Natural killer cell treated with Interleukin-12 subunit alpha and Interleukin-12 subunit beta and Interleukin-15 and Interleukin-18, amount 100 ng/mL, for 72 hours (primary cell): ENCODE results near the gene SYNGR1. TPM values are rescaled to one million over a fixed set of nuclear protein-coding genes. Genes with fewer than 3 reads are reported as not detected.

Experiments
- ATAC-seq, 2 donors: fragments of 150-1000 bp; cut with Tn5 transposase in 1 of 2; sonication (Bioruptor Pico), chemical (Tn5 transposase) in 1 of 2; 2 replicates each; pipeline ENCODE4 v1.10.0; 2021
- DNase-seq: peaks from one replicate; pipeline ENCODE4 v3.0.0; 2022; ENCODE audit warnings: low spot score
- H3K27ac Mint-ChIP-seq, 2 donors: 1 replicate in 1 of 2; 2 replicates in 1 of 2; pipeline ENCODE4 v1.8.0; 2022; ENCODE audit warnings: mixed read lengths in 2 of 2, mild to moderate bottlenecking in 1 of 2, moderate library complexity in 1 of 2
- H3K27me3 Mint-ChIP-seq, 2 donors: 1 replicate in 1 of 2; 2 replicates in 1 of 2; pipeline ENCODE4 v1.8.0; 2022; ENCODE audit warnings: mixed read lengths in 2 of 2
- H3K36me3 Mint-ChIP-seq: one replicate; pipeline ENCODE4 v1.8.0; 2022; ENCODE audit warnings: mixed read lengths
- H3K4me1 Mint-ChIP-seq, 2 donors: 1 replicate in 1 of 2; 2 replicates in 1 of 2; pipeline ENCODE4 v1.8.0; 2022; ENCODE audit warnings: low read depth in 2 of 2, mixed read lengths in 2 of 2, mild to moderate bottlenecking in 1 of 2
- H3K4me3 Mint-ChIP-seq: one replicate; pipeline ENCODE4 v1.8.0; 2022; ENCODE audit warnings: mixed read lengths
- H3K9me3 Mint-ChIP-seq: 2 replicates; pipeline ENCODE4 v1.8.0; 2022; ENCODE audit warnings: mixed read lengths
- total RNA-seq, 2 donors: library from RNA; stranded (reverse); gene quantifications; one replicate each; pipeline ENCODE4 v1.2.3, GENCODE V29; 2022

SYNGR1 gene, protein sequence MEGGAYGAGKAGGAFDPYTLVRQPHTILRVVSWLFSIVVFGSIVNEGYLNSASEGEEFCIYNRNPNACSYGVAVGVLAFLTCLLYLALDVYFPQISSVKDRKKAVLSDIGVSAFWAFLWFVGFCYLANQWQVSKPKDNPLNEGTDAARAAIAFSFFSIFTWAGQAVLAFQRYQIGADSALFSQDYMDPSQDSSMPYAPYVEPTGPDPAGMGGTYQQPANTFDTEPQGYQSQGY
- total RNA-seq = 1 to 10 TPM; 1.1 to 2.0 TPM

DNA sequence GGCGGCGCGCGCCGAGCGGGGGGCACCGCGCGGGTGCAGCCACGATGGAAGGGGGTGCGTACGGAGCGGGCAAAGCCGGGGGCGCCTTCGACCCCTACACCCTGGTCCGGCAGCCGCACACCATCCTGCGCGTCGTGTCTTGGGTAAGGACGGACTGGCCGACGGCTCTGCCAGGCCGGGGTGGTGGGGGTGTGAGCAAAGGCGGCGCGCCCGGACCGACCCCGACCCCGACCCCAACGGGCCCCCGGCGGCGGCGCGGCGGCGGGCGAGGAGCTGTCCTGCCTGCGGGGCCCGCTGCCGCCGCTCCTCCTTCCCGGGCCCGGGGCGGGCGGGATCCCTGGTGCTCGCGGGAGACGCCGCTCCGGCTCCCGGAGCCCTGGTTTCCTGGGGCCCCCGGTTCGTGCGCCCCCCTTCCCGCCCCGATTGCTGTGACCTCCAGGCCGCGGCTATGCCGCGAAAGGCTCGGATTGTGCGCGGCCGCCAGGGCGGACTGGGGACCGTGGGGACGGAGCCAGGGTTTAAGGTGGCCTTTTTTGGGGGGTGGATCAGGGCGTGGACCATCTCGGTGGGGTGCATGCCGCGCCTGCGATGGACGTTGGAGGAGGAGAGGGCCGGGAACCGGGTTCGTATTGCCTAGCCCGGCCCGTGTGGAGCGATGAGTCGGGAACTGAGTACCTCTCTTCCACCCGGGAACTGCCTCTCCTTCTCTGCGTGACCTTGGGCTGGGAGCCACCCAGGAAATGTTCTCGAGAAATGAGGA lies at the start of gene SYNGR1:
Gene SYNGR1 (plus strand): TSS at position 25 of the 760 bp plus-strand sequence. CDS start 20 bp downstream, at position 45.
- Mint-ChIP-seq H3K9me3 (no peaks in the 10 kb centered on the region), H3K4me1 (peaks cover 14 to 16% of the 10 kb centered on the region in 2 donors), H3K4me3 (peak within 1 kb of the TSS; percentile 74), H3K27ac (peak within 1 kb of the TSS; percentile 21 to 35), H3K27me3 (no peaks in the 10 kb centered on the region), H3K36me3 (no peaks in the 10 kb centered on the region)
- DNase-seq = no peak
- ATAC-seq = peak in 1 of 2 donors; percentile 15

DNA sequence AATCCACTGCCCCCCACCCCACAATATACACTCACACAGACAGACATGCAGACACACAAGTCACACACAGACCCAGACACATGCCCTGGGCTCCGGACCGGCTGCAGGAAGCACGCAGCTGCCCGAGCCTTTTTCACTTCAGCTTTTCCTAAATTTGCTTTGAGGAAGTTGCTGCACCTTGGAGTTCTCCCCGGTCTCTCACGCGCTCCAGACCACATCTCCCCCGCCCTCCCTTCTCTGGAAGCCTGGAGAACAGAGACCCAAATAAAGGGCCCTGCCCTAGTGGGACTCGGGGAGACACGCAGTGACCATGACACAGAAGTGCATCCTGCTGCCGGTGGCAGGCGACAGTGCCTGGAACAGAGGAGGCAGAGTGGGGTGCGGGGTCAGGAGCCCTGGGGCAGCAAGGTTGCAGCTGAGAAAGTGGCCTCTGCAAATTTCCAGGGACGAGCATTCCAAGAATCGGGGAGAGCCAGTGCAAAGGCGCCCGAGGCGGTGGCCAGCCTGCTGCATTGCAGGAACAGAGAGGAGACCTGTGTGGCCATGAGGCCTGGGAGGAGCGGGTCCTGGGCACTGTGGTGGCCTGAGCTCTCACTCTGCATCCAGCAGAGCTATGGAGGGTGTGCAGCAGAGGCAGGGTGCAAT lies 49.5 kb upstream of the SYNGR1 start:
- peak overlapping the region; percentile 39 for H3K4me3 Mint-ChIP-seq
- DNase-seq = no peak
- no peaks in the 10 kb centered on the region for H3K9me3 Mint-ChIP-seq
- ATAC-seq = no peak
- no peaks in the 10 kb centered on the region for H3K36me3 Mint-ChIP-seq
- H3K4me1 Mint-ChIP-seq = peaks cover 14 to 20% of the 10 kb centered on the region in 2 donors
- H3K27ac Mint-ChIP-seq = peak overlapping the region in 1 of 2 donors; percentile 40
- H3K27me3 Mint-ChIP-seq = peaks cover 19 to 24% of the 10 kb centered on the region in 2 donors

DNA sequence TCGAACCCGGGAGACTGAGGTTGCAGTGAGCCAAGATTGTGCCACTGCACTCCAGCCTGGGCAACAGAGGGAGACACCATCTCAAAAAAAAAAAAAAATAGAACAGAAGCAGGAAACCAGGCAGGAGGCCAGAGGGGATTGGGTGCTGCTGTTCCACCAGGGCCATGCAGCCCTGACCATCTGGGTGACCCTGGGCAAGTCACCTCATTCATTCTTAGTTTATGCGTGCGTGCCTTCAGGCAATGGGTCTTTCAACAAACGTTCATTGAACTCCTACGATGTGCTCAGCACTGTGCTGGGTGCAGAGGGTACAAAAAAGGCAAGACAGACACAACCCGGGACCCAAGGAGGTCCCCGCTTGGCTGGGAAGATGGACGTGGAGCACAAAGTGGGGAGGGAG lies 48.7 kb upstream of the SYNGR1 start:
- H3K27ac Mint-ChIP-seq = peak overlapping the region in 1 of 2 donors; percentile 40
- peak in 1 of 2 donors; percentile 7 for ATAC-seq
- H3K36me3 Mint-ChIP-seq = no peaks in the 10 kb centered on the region
- no peak for DNase-seq
- H3K4me1 Mint-ChIP-seq = peaks cover 14 to 20% of the 10 kb centered on the region in 2 donors
- no peak overlapping the region for H3K4me3 Mint-ChIP-seq
- H3K9me3 Mint-ChIP-seq = no peaks in the 10 kb centered on the region
- H3K27me3 Mint-ChIP-seq = peaks cover 19 to 24% of the 10 kb centered on the region in 2 donors

DNA sequence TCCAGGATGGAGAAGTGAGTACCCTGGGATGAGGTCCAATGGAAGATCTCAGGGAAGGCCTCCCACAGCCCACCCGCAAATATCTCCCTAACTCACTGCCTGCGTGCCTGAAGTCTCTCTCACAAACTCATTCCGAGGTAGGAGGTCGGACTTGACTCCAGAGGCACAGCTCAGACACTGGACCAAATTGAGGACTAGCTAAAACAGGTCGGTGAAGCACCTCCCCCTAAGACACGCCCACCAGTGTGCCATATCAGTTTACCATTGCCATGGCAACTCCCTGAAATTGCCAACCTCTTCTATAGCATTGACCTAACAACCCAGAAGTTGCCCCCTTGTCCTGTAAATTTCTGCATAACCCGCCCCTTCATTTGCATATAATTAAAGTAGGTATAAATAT lies 47.9 kb upstream of the SYNGR1 start:
- H3K4me1 Mint-ChIP-seq = peaks cover 14 to 16% of the 10 kb centered on the region in 2 donors
- no peak overlapping the region for H3K27ac Mint-ChIP-seq
- DNase-seq = no peak
- ATAC-seq = no peak
- no peaks in the 10 kb centered on the region for H3K36me3 Mint-ChIP-seq
- no peaks in the 10 kb centered on the region for H3K9me3 Mint-ChIP-seq
- H3K27me3 Mint-ChIP-seq = peaks cover 19 to 24% of the 10 kb centered on the region in 2 donors
- no peak overlapping the region for H3K4me3 Mint-ChIP-seq

DNA sequence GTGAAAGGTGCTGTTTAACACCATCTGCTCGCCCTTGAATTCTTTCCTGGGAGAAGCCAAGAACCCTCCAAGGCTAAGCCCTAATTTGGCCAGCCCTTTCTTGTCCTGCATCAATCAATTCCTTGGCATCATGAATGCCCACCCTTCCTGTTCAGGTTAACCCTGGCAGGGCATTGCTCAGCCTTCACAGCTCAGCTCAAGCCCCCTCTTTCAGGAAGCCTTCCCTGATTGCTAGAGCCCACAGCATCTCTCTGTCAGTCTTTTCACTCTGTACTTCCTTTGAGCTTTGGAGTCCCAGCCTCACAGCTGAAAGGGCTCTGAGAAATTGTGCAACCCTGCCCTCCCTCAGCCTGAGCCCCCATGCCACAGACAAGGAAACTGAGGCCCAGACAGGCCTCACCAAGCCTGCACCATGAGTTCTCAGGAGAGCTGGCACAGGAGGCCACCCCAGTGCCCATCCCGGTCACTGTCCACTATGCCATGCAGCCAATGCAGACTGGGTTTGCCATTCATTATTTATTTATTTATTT lies 47.3 kb upstream of the SYNGR1 start:
- no peaks in the 10 kb centered on the region for H3K9me3 Mint-ChIP-seq

DNA sequence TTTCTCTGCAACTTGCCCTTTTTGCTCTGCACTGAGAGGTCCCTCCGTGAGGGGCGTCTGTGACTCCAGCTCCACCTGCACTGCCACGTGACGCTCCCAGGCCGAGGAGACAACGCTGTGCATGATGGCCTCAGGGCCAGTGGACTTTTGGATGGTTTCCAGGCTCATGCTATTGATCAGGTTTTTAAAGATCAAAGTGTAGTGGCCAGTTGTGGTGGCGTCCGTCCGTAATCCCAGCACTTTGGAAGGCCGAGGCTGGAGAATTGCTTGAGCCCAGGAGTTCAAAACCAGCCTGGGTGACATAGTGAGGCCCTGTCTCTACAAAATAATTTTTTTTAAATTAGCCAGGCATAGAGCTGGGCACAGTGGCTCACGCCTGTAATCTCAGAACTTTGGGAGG lies 46.4 kb upstream of the SYNGR1 start:
- H3K9me3 Mint-ChIP-seq = no peaks in the 10 kb centered on the region
- no peak for ATAC-seq
- no peak overlapping the region for H3K4me3 Mint-ChIP-seq
- H3K27me3 Mint-ChIP-seq = peaks cover 14 to 17% of the 10 kb centered on the region in 2 donors
- no peaks in the 10 kb centered on the region for H3K36me3 Mint-ChIP-seq
- no peak overlapping the region for H3K27ac Mint-ChIP-seq
- H3K4me1 Mint-ChIP-seq = peaks cover 14 to 16% of the 10 kb centered on the region in 2 donors
- no peak for DNase-seq

More for the DNA sequence above, 47.3 kb upstream of the SYNGR1 start:
- ATAC-seq = no peak
- no peak for DNase-seq
- Mint-ChIP-seq H3K4me3 (no peak overlapping the region), H3K27ac (no peak overlapping the region), H3K36me3 (no peaks in the 10 kb centered on the region), H3K4me1 (peaks cover 14 to 16% of the 10 kb centered on the region in 2 donors), H3K27me3 (peaks cover 19 to 24% of the 10 kb centered on the region in 2 donors)

DNA sequence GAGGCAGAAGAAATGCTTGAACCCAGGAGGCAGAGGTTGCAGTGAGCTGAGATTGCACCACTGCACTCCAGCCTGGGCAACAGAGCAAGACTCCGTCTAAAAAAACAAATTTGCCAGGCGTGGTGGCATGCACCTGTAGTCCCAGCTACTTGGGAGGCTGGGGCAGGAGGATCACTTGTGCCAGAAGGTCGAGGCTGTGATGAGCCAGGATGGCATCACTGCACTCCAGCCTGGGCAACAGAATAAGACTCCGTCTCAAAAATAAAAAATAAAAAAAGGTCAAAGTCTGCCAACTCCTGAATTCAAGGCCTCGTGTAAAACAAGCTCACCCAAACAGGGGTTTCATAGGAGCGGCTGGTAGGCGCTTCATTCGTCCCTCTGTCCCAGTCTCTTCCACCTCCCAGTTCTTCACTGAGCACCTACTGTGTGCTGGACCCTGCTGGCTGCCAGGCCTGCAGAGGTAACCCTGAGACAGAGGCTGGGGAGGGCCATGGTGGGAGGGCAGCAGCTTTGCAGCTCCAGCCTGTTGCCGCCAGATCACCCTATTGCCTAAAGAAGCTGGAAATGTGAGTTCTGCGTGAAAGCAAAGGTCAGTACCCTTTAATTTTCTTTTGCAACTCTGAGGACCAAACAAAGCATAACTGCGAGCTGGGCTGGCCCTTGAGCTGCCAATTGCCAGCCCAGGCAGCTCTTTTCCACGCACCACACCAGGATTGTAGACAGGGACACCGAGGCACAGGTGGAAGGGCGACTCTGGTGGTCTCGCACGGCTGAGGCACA lies 45.7 kb upstream of the SYNGR1 start:
- peaks cover 14 to 17% of the 10 kb centered on the region in 2 donors for H3K27me3 Mint-ChIP-seq
- peak in 1 of 2 donors; percentile 11 for ATAC-seq

DNA sequence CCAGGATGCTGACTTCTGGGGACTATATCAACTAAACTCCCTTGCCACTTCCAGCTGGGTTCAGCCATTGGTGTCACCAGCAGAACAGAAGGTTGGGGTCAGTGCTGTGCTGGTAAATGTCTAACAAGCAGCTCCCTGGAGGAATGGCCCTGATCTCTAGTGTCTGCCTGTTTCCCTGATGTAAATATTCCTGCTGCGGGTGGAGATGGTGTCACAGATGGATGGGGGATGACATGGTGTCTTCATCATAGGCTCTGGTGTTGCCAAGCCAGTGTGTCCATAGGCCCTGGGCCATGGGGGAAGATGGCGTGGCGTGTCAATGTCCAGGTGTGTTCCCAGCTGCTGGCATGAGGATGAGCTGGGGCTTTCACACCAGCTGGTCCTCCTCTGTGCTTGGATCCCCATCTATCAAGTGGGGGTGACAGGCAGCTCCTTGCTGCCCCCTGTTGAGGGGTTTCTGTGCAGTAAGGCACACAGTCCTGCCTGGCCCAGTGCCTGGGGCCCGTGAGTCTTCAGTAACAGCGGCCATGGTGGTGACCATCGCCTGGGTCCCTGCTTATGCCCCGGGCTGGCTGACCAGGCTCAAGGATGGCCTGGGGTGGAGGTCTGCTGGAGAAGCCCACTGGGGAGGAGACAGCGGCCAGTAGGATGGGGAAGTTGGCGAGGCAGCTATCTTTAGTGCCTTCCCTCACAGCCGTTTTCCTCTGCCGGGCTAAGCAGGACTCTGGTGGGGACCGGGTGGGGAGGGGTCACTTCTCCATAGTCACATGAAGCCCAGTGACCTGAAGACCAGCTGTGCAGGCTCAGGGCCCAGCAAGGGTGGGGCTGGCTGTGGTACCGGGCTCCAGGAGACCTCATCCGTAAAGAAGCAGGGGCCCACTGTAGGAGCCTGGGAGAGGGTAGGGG lies 43.1 kb upstream of the SYNGR1 start:
- H3K36me3 Mint-ChIP-seq = no peaks in the 10 kb centered on the region
- DNase-seq = no peak
- no peaks in the 10 kb centered on the region for H3K27me3 Mint-ChIP-seq
- H3K4me3 Mint-ChIP-seq = no peak overlapping the region
- ATAC-seq = peak in 1 of 2 donors; percentile 40
- H3K27ac Mint-ChIP-seq = no peak overlapping the region
- peaks cover 5 to 9% of the 10 kb centered on the region in 2 donors for H3K4me1 Mint-ChIP-seq
- no peaks in the 10 kb centered on the region for H3K9me3 Mint-ChIP-seq

More for the DNA sequence above, 45.7 kb upstream of the SYNGR1 start:
- no peaks in the 10 kb centered on the region for H3K36me3 Mint-ChIP-seq
- H3K9me3 Mint-ChIP-seq = no peaks in the 10 kb centered on the region
- peaks cover 14 to 17% of the 10 kb centered on the region in 2 donors for H3K4me1 Mint-ChIP-seq
- no peak for DNase-seq
- no peak overlapping the region for H3K27ac Mint-ChIP-seq
- no peak overlapping the region for H3K4me3 Mint-ChIP-seq

DNA sequence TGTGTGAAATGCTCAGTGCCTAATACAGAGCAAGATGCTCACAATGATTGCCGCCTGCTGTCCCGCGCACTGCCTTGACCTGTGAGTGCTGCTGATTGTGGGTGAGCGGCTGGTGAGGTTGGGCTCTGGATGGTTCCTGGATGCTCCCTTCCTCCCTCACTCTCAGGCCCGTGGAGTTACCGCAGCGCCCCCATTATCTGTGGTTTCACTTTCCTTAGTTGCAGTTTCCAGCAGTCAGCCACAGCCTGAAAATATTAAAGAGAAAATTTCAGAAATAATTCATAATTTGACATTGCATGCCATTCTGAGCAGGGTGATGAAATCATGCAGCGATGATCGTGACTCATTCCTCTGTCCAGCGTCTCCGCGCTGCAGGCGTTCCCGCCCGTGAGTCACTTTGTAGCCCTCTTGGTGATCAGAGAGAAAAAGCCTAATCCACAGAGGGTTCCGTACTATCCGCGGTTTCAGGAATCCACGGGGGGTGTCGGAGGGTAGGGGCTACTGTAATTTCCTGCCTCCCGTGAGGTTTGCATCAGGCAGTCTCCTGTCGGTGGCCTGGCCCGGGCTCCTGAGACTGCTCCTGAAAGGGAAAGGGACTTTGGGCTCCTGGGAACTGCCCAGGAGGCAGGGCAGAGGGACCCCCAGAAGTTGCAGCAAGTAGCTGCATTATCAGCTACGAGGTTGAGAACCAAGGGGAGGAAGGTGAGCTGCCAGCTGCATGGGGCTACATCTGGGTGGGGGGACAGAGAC lies 41.0 kb upstream of the SYNGR1 start:
- no peak for ATAC-seq
- H3K4me3 Mint-ChIP-seq = no peak overlapping the region
- no peak overlapping the region for H3K27ac Mint-ChIP-seq
- H3K36me3 Mint-ChIP-seq = peaks cover 15% of the 10 kb centered on the region
- no peaks in the 10 kb centered on the region for H3K9me3 Mint-ChIP-seq
- peaks cover 10 to 15% of the 10 kb centered on the region in 2 donors for H3K4me1 Mint-ChIP-seq
- no peaks in the 10 kb centered on the region for H3K27me3 Mint-ChIP-seq
- DNase-seq = no peak

DNA sequence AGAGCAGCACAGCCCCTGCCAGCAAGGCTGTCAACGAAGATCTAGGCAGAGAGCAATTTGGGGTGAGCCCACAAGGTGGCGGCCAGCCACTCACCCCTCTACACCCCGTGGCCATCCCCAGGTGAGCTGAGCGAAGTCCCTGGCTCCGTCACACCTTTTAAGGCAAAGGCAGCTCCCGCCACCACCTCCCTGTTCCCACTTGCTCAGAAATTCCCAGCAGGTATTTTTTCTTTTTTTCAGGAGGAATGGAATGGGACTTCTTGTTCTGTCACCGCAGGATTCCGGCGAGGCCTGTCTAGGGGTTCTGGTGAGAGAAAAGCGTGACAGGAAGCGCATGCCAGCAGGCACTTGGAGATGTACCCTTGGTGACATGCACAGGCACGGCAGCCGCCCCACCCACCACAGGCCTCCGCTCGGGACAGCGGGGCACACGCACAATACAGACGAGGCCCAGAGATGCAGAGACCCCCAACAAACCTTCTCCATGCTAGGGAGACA lies 40.4 kb upstream of the SYNGR1 start:
- Mint-ChIP-seq H3K9me3 (no peaks in the 10 kb centered on the region), H3K27me3 (no peaks in the 10 kb centered on the region), H3K36me3 (peaks cover 15% of the 10 kb centered on the region), H3K27ac (no peak overlapping the region), H3K4me3 (no peak overlapping the region), H3K4me1 (peaks cover 10 to 15% of the 10 kb centered on the region in 2 donors)
- no peak for ATAC-seq
- no peak for DNase-seq

DNA sequence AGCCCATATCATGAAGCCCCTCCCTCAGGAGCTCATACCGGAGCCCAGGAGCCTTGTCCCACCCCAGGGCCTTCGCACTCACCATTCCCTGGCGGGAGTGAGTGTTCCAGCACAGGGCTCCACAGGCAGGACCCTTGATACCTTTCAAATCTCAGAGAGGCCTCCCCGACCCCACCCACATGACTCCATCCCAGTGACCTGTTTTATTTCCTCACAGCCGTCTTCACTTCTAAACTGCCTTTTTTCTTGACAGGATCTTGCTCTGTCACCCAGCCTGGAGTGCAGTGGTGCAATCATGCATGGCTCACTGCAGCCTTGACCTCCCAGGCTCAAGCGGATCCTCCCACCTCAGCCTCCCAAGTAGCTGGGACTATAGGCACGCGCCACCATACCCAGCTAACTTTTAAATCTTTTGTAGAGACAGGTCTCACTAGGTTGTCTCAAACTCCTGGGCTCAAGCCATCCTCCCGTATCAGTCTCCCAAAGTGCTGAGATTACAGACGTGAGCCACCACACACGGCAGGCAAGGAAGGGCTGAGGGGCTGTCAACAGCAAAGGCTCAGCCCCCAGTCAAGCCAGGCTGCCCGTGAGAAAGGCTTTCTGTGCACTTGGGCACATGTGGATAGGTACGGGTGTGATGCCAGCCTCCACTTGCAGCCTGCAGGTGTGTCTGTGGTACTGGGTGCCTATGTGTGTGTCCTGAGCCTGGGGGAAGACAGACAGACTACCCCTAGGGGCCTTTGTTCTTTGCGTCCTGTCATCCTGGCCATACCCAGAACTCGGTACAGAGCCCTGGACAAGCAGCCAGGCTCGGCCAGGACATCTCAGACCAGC lies 39.7 kb upstream of the SYNGR1 start:
- H3K4me1 Mint-ChIP-seq = peaks cover 15 to 20% of the 10 kb centered on the region in 2 donors
- H3K9me3 Mint-ChIP-seq = no peaks in the 10 kb centered on the region
- H3K27me3 Mint-ChIP-seq = no peaks in the 10 kb centered on the region
- DNase-seq = peak; percentile 53
- H3K27ac Mint-ChIP-seq = no peak overlapping the region
- H3K36me3 Mint-ChIP-seq = peaks cover 16% of the 10 kb centered on the region
- no peak overlapping the region for H3K4me3 Mint-ChIP-seq
- ATAC-seq = peak; percentile 1 to 29
